K562 (cell line): ENCODE results near the gene CYB5R3. TPM values are rescaled to one million over a fixed set of nuclear protein-coding genes. Genes with fewer than 3 reads are reported as not detected.
"Not testable (repeated sequence)": the region's sequence is repeated elsewhere in the genome, so short reads cannot be mapped to it uniquely, and the experiment has no call there.

Source experiments
- ATAC-seq: fragments of 200-7000 bp; cut with Tn5 transposase; 3 replicates; pipeline ENCODE4 v1.9.1; 2020; ENCODE audit warnings: moderate library complexity
- BruUV-seq: library from RNA; stranded (reverse); fragments of 400-500 nt; replicated peaks from 2 replicates; lab custom pipeline; 2021; lab: Mats Ljungman, UMichigan
- CTCF ChIA-PET: fragments of 300-600 bp; formaldehyde crosslinking; extraction: SDS; loops from one replicate; lab custom pipeline; 2021; ENCODE audit warnings: low intra/inter-chr PET ratio; lab: Yijun Ruan, JAX
- POLR2A ChIA-PET: fragments of 300-600, 350-650 bp; sonication (Branson Sonifier 250); formaldehyde crosslinking; extraction: SDS; loops from one replicate; lab custom pipeline; 2021; ENCODE audit warnings: antibody characterized with exemption, inconsistent platforms; lab: Yijun Ruan, JAX
- DNase-seq, 4 experiments: peaks; one replicate each; pipeline versions ENCODE4 v3.0.0 to v3.0.0-alpha.2; 2011 to 2018; ENCODE audit warnings: low spot score in 3 of 4, mixed read lengths in 3 of 4; ENCODE audit errors: extremely low read depth in 1 of 4
- FAIRE-seq: peaks from 2 replicates; lab custom pipeline; 2011; peaks lifted over from hg19 to GRCh38; lab: Jason Lieb, UNC
- H2AFZ ChIP-seq: 2 replicates; pipeline ENCODE4 v1.6.0; 2011; ENCODE audit warnings: low read depth, low read length, control low read depth, inconsistent platforms
- H3K27ac ChIP-seq: fragments of 200-600 bp; 3 replicates; pipeline ENCODE4 v1.8.0; 2011; ENCODE audit warnings: low read depth, mild to moderate bottlenecking, control low read depth, inconsistent platforms, low read length, moderate library complexity, mixed read lengths; ENCODE audit errors: extremely low read depth
- H3K27me3 ChIP-seq, 2 experiments: fragments of 300-600 bp in 1 of 2; 2 replicates in 1 of 2; 3 replicates in 1 of 2; pipeline versions ENCODE4 v1.6.0 to v1.8.0; 2011; ENCODE audit warnings: inconsistent platforms in 2 of 2, low read length in 2 of 2, mild to moderate bottlenecking in 1 of 2, mixed read lengths in 1 of 2, moderate library complexity in 1 of 2; ENCODE audit not compliant: control insufficient read depth in 2 of 2, insufficient read depth in 2 of 2
- H3K36me3 ChIP-seq: fragments of 300-600 bp; 3 replicates; pipeline ENCODE4 v1.8.0; 2011; ENCODE audit warnings: mild to moderate bottlenecking, low read length, inconsistent platforms; ENCODE audit not compliant: control insufficient read depth, insufficient read depth
- H3K4me1 ChIP-seq, 2 experiments: fragments of 200-600 bp in 1 of 2; replicated peaks in 1 of 2; 2 replicates in 1 of 2; 3 replicates in 1 of 2; pipeline versions ENCODE4 v1.5.1 to v1.8.0; 2011; ENCODE audit warnings: inconsistent platforms in 2 of 2, low read length in 2 of 2, mild to moderate bottlenecking in 1 of 2, mixed read lengths in 1 of 2, moderate library complexity in 1 of 2; ENCODE audit not compliant: control insufficient read depth in 2 of 2, insufficient read depth in 2 of 2
- H3K4me2 ChIP-seq: 2 replicates; pipeline ENCODE4 v1.6.1; 2011; ENCODE audit warnings: low read length, control low read depth, inconsistent platforms, mixed read lengths; ENCODE audit not compliant: insufficient read depth
- H3K4me3 ChIP-seq: fragments of 200-600 bp; sonication (generic), shearing (Covaris generic); 2 replicates; pipeline ENCODE4 v1.5.1; 2016; ENCODE audit warnings: control low read depth, inconsistent platforms
- H3K79me2 ChIP-seq: fragments of 200-600 bp; 3 replicates; pipeline ENCODE4 v1.8.0; 2011; ENCODE audit warnings: low read length, inconsistent platforms; ENCODE audit not compliant: control insufficient read depth, insufficient read depth
- H3K9ac ChIP-seq, 2 experiments: 2 replicates each; pipeline versions ENCODE4 v1.6.0 to v1.6.1; 2011; ENCODE audit warnings: low read depth in 2 of 2, low read length in 2 of 2, control low read depth in 1 of 2, inconsistent platforms in 1 of 2, mild to moderate bottlenecking in 1 of 2, mixed read lengths in 1 of 2; ENCODE audit not compliant: insufficient read depth in 1 of 2
- H3K9me1 ChIP-seq: one replicate; pipeline ENCODE4 v1.6.0; 2011; ENCODE audit warnings: inconsistent platforms, mild to moderate bottlenecking, low read length, moderate library complexity; ENCODE audit not compliant: control insufficient read depth, insufficient read depth
- H3K9me3 ChIP-seq: replicated peaks from 2 replicates; pipeline ENCODE4 v1.5.1; 2011; ENCODE audit warnings: low read depth, low read length, inconsistent platforms; ENCODE audit not compliant: control insufficient read depth, insufficient read depth
- H4K20me1 ChIP-seq: replicated peaks from 2 replicates; pipeline ENCODE4 v1.6.1; 2011; ENCODE audit warnings: low read length, inconsistent platforms, mixed read lengths; ENCODE audit not compliant: control insufficient read depth, insufficient read depth
- E2F3 ChIP-seq: fragments of 250-450 bp; sonication (Bioruptor Pico); IDR thresholded peaks from 2 replicates; pipeline ENCODE4 v1.4.0; 2020; ENCODE audit warnings: mild to moderate bottlenecking
- FOXK1 ChIP-seq: sonication (generic); formaldehyde crosslinking; IDR thresholded peaks from 2 replicates; pipeline ENCODE4 v1.8.0; 2022; ENCODE audit warnings: missing genetic modification reagents, mild to moderate bottlenecking, borderline replicate concordance
- HMG20A ChIP-seq: fragments of 450-650 bp; formaldehyde crosslinking; conservative IDR thresholded peaks from 2 replicates; pipeline ENCODE4 v1.4.0; 2020; ENCODE audit warnings: mild to moderate bottlenecking, mixed read lengths
- MTA1 ChIP-seq: fragments of 450-650 bp; IDR thresholded peaks from 2 replicates; pipeline ENCODE4 v1.6.1; 2017; ENCODE audit warnings: borderline replicate concordance
- RBM34 ChIP-seq: fragments of 200-400 bp; formaldehyde crosslinking; IDR thresholded peaks from 2 replicates; pipeline ENCODE4 v1.6.1; 2018; ENCODE audit warnings: low read length, borderline replicate concordance; ENCODE audit not compliant: insufficient read depth
- SMARCC2 ChIP-seq: fragments of 450-650 bp; IDR thresholded peaks from 2 replicates; pipeline ENCODE4 v1.6.1; 2017; ENCODE audit warnings: antibody characterized with exemption, moderate library complexity, mild to moderate bottlenecking, low read depth
- STAT5A ChIP-seq: IDR thresholded peaks from 2 replicates; pipeline ENCODE4 v1.6.1; 2012; ENCODE audit warnings: low read length, inconsistent platforms, borderline replicate concordance
- ZBTB33 ChIP-seq: sonication (generic); formaldehyde crosslinking; IDR thresholded peaks from 2 replicates; pipeline ENCODE4 v1.8.1; 2023; ENCODE audit warnings: mild to moderate bottlenecking, missing genetic modification reagents
- ZNF717 ChIP-seq: fragments of 250-450 bp; sonication (Bioruptor Pico); IDR thresholded peaks from 2 replicates; pipeline ENCODE4 v1.5.0; 2021
- ZNF740 ChIP-seq, 3 experiments: fragments of 200-800 bp in 1 of 3; sonication (Bioruptor generic) in 1 of 3; sonication (generic) in 1 of 3; formaldehyde crosslinking in 1 of 3; IDR thresholded peaks; 2 replicates each; pipeline versions ENCODE4 v1.6.1 to v1.8.0; 2016 to 2022; ENCODE audit warnings: mild to moderate bottlenecking in 2 of 3, missing compliant biosample characterization in 2 of 3, missing genetic modification characterization in 2 of 3, missing genetic modification reagents in 1 of 3
- WGBS: fragments of 100-300 bp; shearing (Covaris generic); methylation state at CpG from one replicate; pipeline ENCODE4 v1.1.6; 2016; ENCODE audit warnings: low coverage, mixed read lengths; ENCODE audit not compliant: insufficient coverage; ENCODE audit errors: missing lambda C conversion rate; 5-methylcytosine and 5-hydroxymethylcytosine counted together
- in situ Hi-C: fragments of 300-500 bp; cut with MboI; formaldehyde crosslinking; loops from 4 replicates; pipeline ENCODE4 v1.15.0; 2018; ENCODE audit warnings: inconsistent platforms, mixed read lengths
- intact Hi-C: fragments of 100-400 bp; cut with micrococcal nuclease; formaldehyde crosslinking; loops from 2 replicates; pipeline ENCODE4 v1.14.2; 2022
- polyA plus RNA-seq, 8 experiments: library from polyadenylated mRNA; depleted of rRNA in 4 of 8; stranded (reverse) in 5 of 8; unstranded in 3 of 8; fragments of >200 nt; fragmentation: Nextera tagmentation in 2 of 8; fragmentation: Illumina TruSeq in 1 of 8; extraction: Ambion mirVana in 2 of 8; extraction: Trizol in 1 of 8; gene quantifications; 2 replicates each; pipeline versions ENCODE4 v1.2.1 to v1.2.3, GENCODE V29; 2011 to 2014; ENCODE audit warnings: inconsistent platforms in 1 of 8, missing spikeins in 1 of 8
- total RNA-seq, 7 experiments: library from RNA; depleted of rRNA in 6 of 7; stranded (reverse); fragments of >200 nt in 6 of 7; fragmentation: Illumina TruSeq in 2 of 7; extraction: Trizol in 2 of 7; gene quantifications; 2 replicates each; pipeline versions ENCODE4 v1.2.1 to v1.2.3, GENCODE V29; 2011 to 2021; ENCODE audit warnings: low replicate concordance in 1 of 7

Gene CYB5R3
- total and polyA plus RNA-seq, 9 of the 15 experiments (the other 6 are each of a cell fraction or from before 2014, with no cell fraction given) = 1.4 to 66.8 (median 23.4) TPM

- no peak for FAIRE-seq
- ATAC-seq = no peak
- H3K9ac ChIP-seq = no peak overlapping the region
- no peak overlapping the region for H2AFZ ChIP-seq
- H3K9me3 ChIP-seq = no peaks in the 10 kb centered on the region
- DNase-seq = no peak
- no peaks in the 10 kb centered on the region for H3K27me3 ChIP-seq
- intact Hi-C loops (no loop called here), in situ Hi-C loops (no loop called here)
- WGBS = 0% methylated on average over 2 of the region's 2 CpGs
- H3K4me1 ChIP-seq = no peaks in the 10 kb centered on the region; a peak in 1 of 5 replicates
- H4K20me1 ChIP-seq = no peaks in the 10 kb centered on the region
- ChIA-PET CTCF (no interaction called here), POLR2A (interaction anchor here (0.5 to 1.0 kb wide), 3 partner anchors 17 to 365 kb away, joined by 3 read pairs; no protein-coding TSS in a partner anchor)
- no peak overlapping the region for H3K27ac ChIP-seq
- no peak overlapping the region for H3K4me2 ChIP-seq
- no TSS peak for BruUV-seq
- H3K9me1 ChIP-seq = no peaks in the 10 kb centered on the region
- no peak overlapping the region for H3K4me3 ChIP-seq
- no peaks in the 10 kb centered on the region for H3K36me3 ChIP-seq
- no peak for TF ChIP-seq STAT5A
- no peak for TF ChIP-seq MTA1
- TF ChIP-seq FOXK1 (CRISPR knock-in tag) = no peak
- TF ChIP-seq ZNF717 (CRISPR knock-in tag) = no peak
- no peak for TF ChIP-seq HMG20A (CRISPR knock-in tag)
- no peak for TF ChIP-seq RBM34
- no peak for TF ChIP-seq E2F3 (CRISPR knock-in tag)
- no peak for TF ChIP-seq ZBTB33
- no peak for TF ChIP-seq SMARCC2
- no peak for TF ChIP-seq ZNF740 (CRISPR knock-in tag; IDR thresholded peaks at IDR 0.05)
- TF ChIP-seq ZNF740 (tag; IDR thresholded peaks at IDR 0.05) = no peak
- H3K79me2 ChIP-seq = no peaks in the 10 kb centered on the region
Measured at GRCh38 chr22:42673898-42674401, 24.8 kb upstream of the CYB5R3 start.

- intact Hi-C loops, H3K36me3 ChIP-seq, H3K4me2 ChIP-seq, H3K27ac ChIP-seq, H3K79me2 ChIP-seq, H3K9ac ChIP-seq, ATAC-seq, H3K4me3 ChIP-seq, H3K9me3 ChIP-seq, DNase-seq, H2AFZ ChIP-seq, in situ Hi-C loops, H3K9me1 ChIP-seq, H3K4me1 ChIP-seq, BruUV-seq, H3K27me3 ChIP-seq, FAIRE-seq, CTCF ChIA-PET, H4K20me1 ChIP-seq: not testable (repeated sequence)
- POLR2A ChIA-PET = interaction anchor here (1.0 to 2.4 kb wide), 2 partner anchors 11 to 18 kb away, joined by 3 to 7 read pairs; no protein-coding TSS in a partner anchor
- 42% methylated on average over 8 of the region's 13 CpGs for WGBS
Measured at GRCh38 chr22:42673071-42673470, 23.9 kb upstream of the CYB5R3 start.
